Keratinocyte (primary cell): ENCODE measurements around the gene DCLK1. TPM values are rescaled to one million over a fixed set of nuclear protein-coding genes. Genes with fewer than 3 reads are reported as not detected.

Experiments
- DNase-seq: peaks from one replicate; pipeline ENCODE4 v3.0.0-alpha.2; 2011; ENCODE audit warnings: low read depth, missing footprints, low spot score
- FAIRE-seq: peaks from 2 replicates; lab custom pipeline; 2011; peaks lifted over from hg19 to GRCh38; lab: Jason Lieb, UNC
- H2AFZ ChIP-seq: 2 replicates; pipeline ENCODE4 v1.6.0; 2012; ENCODE audit warnings: low read length, control low read depth, inconsistent platforms; ENCODE audit not compliant: control insufficient read depth
- H3K27ac ChIP-seq: 2 replicates; pipeline ENCODE4 v1.5.1; 2011; ENCODE audit warnings: low read length; ENCODE audit not compliant: control insufficient read depth, insufficient read depth
- H3K27me3 ChIP-seq: 3 replicates; pipeline ENCODE4 v1.6.0; 2011; ENCODE audit warnings: low read length; ENCODE audit not compliant: control insufficient read depth, insufficient read depth; ENCODE audit errors: extremely low read depth
- H3K36me3 ChIP-seq, 2 experiments: 2 replicates in 1 of 2; 3 replicates in 1 of 2; pipeline ENCODE4 v1.5.1; 2011; ENCODE audit warnings: low read length in 2 of 2, mild to moderate bottlenecking in 1 of 2; ENCODE audit not compliant: control insufficient read depth in 2 of 2, insufficient read depth in 2 of 2; ENCODE audit errors: extremely low read depth in 1 of 2
- H3K4me1 ChIP-seq: 3 replicates; pipeline ENCODE4 v1.5.1; 2011; ENCODE audit warnings: low read length; ENCODE audit not compliant: control insufficient read depth, insufficient read depth; ENCODE audit errors: extremely low read depth
- H3K4me2 ChIP-seq: 3 replicates; pipeline ENCODE4 v1.6.0; 2011; ENCODE audit warnings: low read depth, low read length; ENCODE audit not compliant: control insufficient read depth, insufficient read depth; ENCODE audit errors: extremely low read depth
- H3K4me3 ChIP-seq, 3 experiments: fragments of 200-600 bp in 1 of 3; sonication (generic) in 1 of 3; 2 replicates in 2 of 3; 3 replicates in 1 of 3; pipeline ENCODE4 v1.5.1; 2011 to 2016; ENCODE audit warnings: low read length in 3 of 3, mild to moderate bottlenecking in 3 of 3, control low read depth in 2 of 3, inconsistent platforms in 1 of 3, low read depth in 1 of 3, mixed read lengths in 1 of 3, mixed run types in 1 of 3, moderate library complexity in 1 of 3; ENCODE audit not compliant: control insufficient read depth in 2 of 3, insufficient read depth in 2 of 3; ENCODE audit errors: extremely low read depth in 1 of 3
- H3K79me2 ChIP-seq: 2 replicates; pipeline ENCODE4 v1.6.0; 2012; ENCODE audit warnings: low read length; ENCODE audit not compliant: control insufficient read depth, insufficient read depth
- H3K9ac ChIP-seq: 3 replicates; pipeline ENCODE4 v1.6.0; 2011; ENCODE audit warnings: low read length; ENCODE audit not compliant: control insufficient read depth, insufficient read depth; ENCODE audit errors: extremely low read depth
- H3K9me1 ChIP-seq: 3 replicates; pipeline ENCODE4 v1.6.0; 2011; ENCODE audit warnings: low read length; ENCODE audit not compliant: control insufficient read depth, insufficient read depth; ENCODE audit errors: extremely low read depth
- H3K9me3 ChIP-seq: 2 replicates; pipeline ENCODE4 v1.5.1; 2012; ENCODE audit warnings: low read depth, low read length; ENCODE audit not compliant: control insufficient read depth
- H4K20me1 ChIP-seq: 3 replicates; pipeline ENCODE4 v1.6.0; 2011; ENCODE audit warnings: low read length; ENCODE audit not compliant: control insufficient read depth, insufficient read depth; ENCODE audit errors: extremely low read depth
- EZH2 ChIP-seq: IDR thresholded peaks from one replicate; pipeline ENCODE4 v1.6.1; 2012; ENCODE audit warnings: inconsistent platforms, mild to moderate bottlenecking, low read length, moderate library complexity
- dilution Hi-C: fragments of 300-500 bp; cut with MboI; formaldehyde crosslinking; loops from one replicate; pipeline ENCODE4 v1.7.0; 2020; ENCODE audit warnings: low sequenced_read_pairs; ENCODE audit not compliant: extremely low pct_ligation_motif_present
- polyA plus RNA-seq, 5 experiments: library from polyadenylated mRNA; depleted of rRNA in 3 of 5; stranded (reverse) in 3 of 5; stranded (forward) in 1 of 5; unstranded in 1 of 5; fragments of >200 nt; gene quantifications; 1 replicate in 1 of 5; 2 replicates in 3 of 5; 3 replicates in 1 of 5; pipeline versions ENCODE4 v1.2.1 to v1.2.3, GENCODE V29; 2011 to 2012; ENCODE audit warnings: missing spikeins in 2 of 5, low read depth in 1 of 5, low replicate concordance in 1 of 5
- TF ChIP-seq, protein P1 (sequence below), 3 experiments: IDR thresholded peaks in 1 of 3; conservative IDR thresholded peaks in 1 of 3; optimal IDR thresholded peaks in 1 of 3; 2 replicates in 2 of 3; 3 replicates in 1 of 3; pipeline versions ENCODE3 to v1.5.1; 2011; ENCODE audit warnings: low read length in 3 of 3, mild to moderate bottlenecking in 3 of 3, moderate library complexity in 2 of 3, control low read depth in 1 of 3, inconsistent platforms in 1 of 3; ENCODE audit not compliant: insufficient read depth in 2 of 3; ENCODE audit errors: extremely low read depth in 1 of 3

Gene DCLK1
- polyA plus RNA-seq, 1 donor (not counting 4 experiments of a cell fraction or from before 2014, with no cell fraction given): 0.04 TPM

DNA sequence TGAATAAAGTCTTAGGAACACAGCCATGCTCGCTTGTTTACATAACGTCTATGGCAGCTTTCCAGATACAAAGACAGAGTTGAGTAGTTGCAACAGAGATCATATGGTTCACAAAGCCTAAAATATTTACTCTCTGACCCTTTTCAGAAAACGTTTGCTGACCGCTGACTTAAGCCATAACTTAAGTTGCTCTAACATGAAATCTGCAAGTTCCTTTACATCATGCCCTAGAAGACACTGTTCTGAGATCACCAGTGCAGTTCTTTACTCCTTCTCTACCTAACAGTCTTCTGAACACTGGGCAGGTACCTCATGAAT, 166.4 kb downstream of the DCLK1 start:
- Histone ChIP-seq H3K4me1 (no peaks in the 10 kb centered on the region), H3K79me2 (no peaks in the 10 kb centered on the region), H3K4me3 (no peak overlapping the region), H3K9me3 (no peaks in the 10 kb centered on the region), H3K36me3 (no peaks in the 10 kb centered on the region), H3K4me2 (no peak overlapping the region), H3K27me3 (no peaks in the 10 kb centered on the region), H2AFZ (no peak overlapping the region), H3K9me1 (no peaks in the 10 kb centered on the region), H3K27ac (no peak overlapping the region), H3K9ac (no peak overlapping the region), H4K20me1 (no peaks in the 10 kb centered on the region)
- no peak for FAIRE-seq
- DNase-seq: no peak
- no peak for TF ChIP-seq EZH2
- TF ChIP-seq, protein P1, sequence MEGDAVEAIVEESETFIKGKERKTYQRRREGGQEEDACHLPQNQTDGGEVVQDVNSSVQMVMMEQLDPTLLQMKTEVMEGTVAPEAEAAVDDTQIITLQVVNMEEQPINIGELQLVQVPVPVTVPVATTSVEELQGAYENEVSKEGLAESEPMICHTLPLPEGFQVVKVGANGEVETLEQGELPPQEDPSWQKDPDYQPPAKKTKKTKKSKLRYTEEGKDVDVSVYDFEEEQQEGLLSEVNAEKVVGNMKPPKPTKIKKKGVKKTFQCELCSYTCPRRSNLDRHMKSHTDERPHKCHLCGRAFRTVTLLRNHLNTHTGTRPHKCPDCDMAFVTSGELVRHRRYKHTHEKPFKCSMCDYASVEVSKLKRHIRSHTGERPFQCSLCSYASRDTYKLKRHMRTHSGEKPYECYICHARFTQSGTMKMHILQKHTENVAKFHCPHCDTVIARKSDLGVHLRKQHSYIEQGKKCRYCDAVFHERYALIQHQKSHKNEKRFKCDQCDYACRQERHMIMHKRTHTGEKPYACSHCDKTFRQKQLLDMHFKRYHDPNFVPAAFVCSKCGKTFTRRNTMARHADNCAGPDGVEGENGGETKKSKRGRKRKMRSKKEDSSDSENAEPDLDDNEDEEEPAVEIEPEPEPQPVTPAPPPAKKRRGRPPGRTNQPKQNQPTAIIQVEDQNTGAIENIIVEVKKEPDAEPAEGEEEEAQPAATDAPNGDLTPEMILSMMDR (optimal IDR thresholded peaks at IDR 0.05 in 1 of 3, IDR thresholded peaks at IDR 0.05 in 1 of 3, conservative IDR thresholded peaks at IDR 0.05 in 1 of 3; ENCODE audit: extremely low read depth in 1 of 3, insufficient read depth in 2 of 3, low read length in 3 of 3): no peak
- dilution Hi-C loops: no loop called here

GRCh38 chr13:35964011-35964862, 166.9 kb downstream of the DCLK1 start:
- no peak for TF ChIP-seq EZH2
- TF ChIP-seq, protein P1 (optimal IDR thresholded peaks at IDR 0.05 in 1 of 3, IDR thresholded peaks at IDR 0.05 in 1 of 3, conservative IDR thresholded peaks at IDR 0.05 in 1 of 3; ENCODE audit: extremely low read depth in 1 of 3, insufficient read depth in 2 of 3, low read length in 3 of 3): no peak
- dilution Hi-C loops: no loop called here
- Histone ChIP-seq H3K27ac (no peak overlapping the region), H3K9me1 (no peaks in the 10 kb centered on the region), H3K36me3 (no peaks in the 10 kb centered on the region), H3K9me3 (no peaks in the 10 kb centered on the region), H2AFZ (no peak overlapping the region), H3K9ac (no peak overlapping the region), H3K4me3 (no peak overlapping the region), H3K27me3 (no peaks in the 10 kb centered on the region), H4K20me1 (no peaks in the 10 kb centered on the region), H3K4me1 (no peaks in the 10 kb centered on the region), H3K79me2 (no peaks in the 10 kb centered on the region), H3K4me2 (no peak overlapping the region)
- no peak for FAIRE-seq
- DNase-seq: no peak
